Thyroid gland (tissue), 4 donors: ENCODE measurements around the gene GGTLC2. TPM values are rescaled to one million over a fixed set of nuclear protein-coding genes. Genes with fewer than 3 reads are reported as not detected.

Experiments
- DNase-seq, 2 donors: peaks; one replicate each; pipeline ENCODE4 v3.0.0-alpha.2; 2019
- H3K27ac ChIP-seq, 3 donors: fragments of 200-600 bp; sonication (generic); 1 replicate in 2 of 3; 2 replicates in 1 of 3; pipeline ENCODE4 v1.5.1; 2016 to 2019; ENCODE audit warnings: mild to moderate bottlenecking in 1 of 3, moderate library complexity in 1 of 3
- H3K27me3 ChIP-seq: fragments of 200-600 bp; sonication (generic); one replicate; pipeline ENCODE4 v1.5.1; 2019
- H3K36me3 ChIP-seq, 2 donors: fragments of 200-600 bp; sonication (generic); one replicate each; pipeline ENCODE4 v1.5.1; 2016 to 2019
- H3K4me1 ChIP-seq, 2 donors: fragments of 200-600 bp; sonication (generic); one replicate each; pipeline ENCODE4 v1.5.1; 2017 to 2019
- H3K4me3 ChIP-seq, 3 donors: fragments of 200-600 bp; sonication (generic); replicated peaks in 1 of 3; 1 replicate in 2 of 3; 2 replicates in 1 of 3; pipeline ENCODE4 v1.5.1; 2016; ENCODE audit warnings: mild to moderate bottlenecking in 1 of 3
- H3K9me3 ChIP-seq: fragments of 200-600 bp; sonication (generic); one replicate; pipeline ENCODE4 v1.5.1; 2017
- CTCF ChIP-seq, 6 experiments: fragments of 200-600 bp in 3 of 6; fragments of 450-650 bp in 3 of 6; sonication (generic) in 3 of 6; IDR thresholded peaks; one replicate each; pipeline ENCODE4 v1.5.1; 2016 to 2019; ENCODE audit warnings: antibody characterized with exemption in 6 of 6, mild to moderate bottlenecking in 2 of 6, inconsistent platforms in 1 of 6, moderate library complexity in 1 of 6
- POLR2A ChIP-seq, 2 donors: fragments of 450-650 bp; IDR thresholded peaks; one replicate each; pipeline ENCODE4 v1.6.1; 2017; ENCODE audit warnings: antibody characterized with exemption in 2 of 2, mild to moderate bottlenecking in 2 of 2, moderate library complexity in 1 of 2
- WGBS, 2 donors: methylation state at CpG; one replicate each; pipeline ENCODE4 v1.1.5; 2017; 5-methylcytosine and 5-hydroxymethylcytosine counted together
- intact Hi-C: fragments of 100-400 bp; cut with DNase I; formaldehyde crosslinking; loops from one replicate; pipeline ENCODE4 v1.15.1; 2023
- total RNA-seq, 4 donors: library from RNA; depleted of rRNA; stranded (reverse); fragments of >200 nt; gene quantifications; one replicate each; pipeline ENCODE4 v1.2.3, GENCODE V29; 2016

The GGTLC2 gene
- total RNA-seq, 4 donors from 2014 or later: 0.45 to 2.6 TPM; not detected in 2

DNA sequence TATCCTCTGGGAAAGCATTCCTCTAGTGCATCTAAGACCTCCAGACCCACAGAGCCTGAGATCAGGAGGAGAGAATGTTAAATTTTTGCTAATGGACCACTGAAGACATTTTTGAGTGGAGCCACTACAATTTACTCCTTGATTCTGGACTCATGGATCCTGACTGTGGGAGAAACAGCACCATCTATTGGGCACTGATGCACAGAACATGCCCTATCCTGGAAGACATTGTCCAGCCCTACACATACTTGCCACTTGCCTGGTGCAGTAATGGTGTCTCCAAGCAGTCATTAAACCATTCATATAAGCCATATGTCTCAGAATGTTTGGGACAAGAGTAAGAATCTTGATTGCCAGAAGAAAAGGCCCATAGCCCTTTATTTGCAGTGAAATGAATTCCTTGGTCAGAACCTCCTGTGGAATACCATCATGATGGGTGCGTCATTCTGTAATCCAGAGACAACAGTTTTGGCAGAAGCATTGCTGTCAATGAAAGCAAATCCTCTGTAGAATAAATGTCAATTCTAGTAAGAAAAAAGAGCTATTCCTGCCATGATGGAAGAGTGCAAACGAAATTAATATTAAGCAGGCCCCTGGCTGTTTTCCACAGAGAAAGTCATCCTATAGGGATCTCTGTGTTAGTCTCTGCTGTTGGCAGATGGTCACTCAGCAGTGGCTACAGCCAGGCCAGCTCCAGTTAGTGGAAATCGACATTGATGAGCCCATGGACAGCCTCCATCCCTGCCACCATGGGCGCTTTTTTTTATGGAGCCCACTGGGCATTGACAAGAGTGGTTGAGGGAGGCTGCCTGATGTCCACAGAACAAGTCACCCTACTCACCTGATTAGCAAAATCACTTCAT is 43.5 kb downstream of the GGTLC2 start:
- Histone ChIP-seq H3K27me3 (no peaks in the 10 kb centered on the region), H3K4me1 (peaks cover 0 to under 1% of the 10 kb centered on the region in 2 donors), H3K36me3 (no peaks in the 10 kb centered on the region), H3K9me3 (no peaks in the 10 kb centered on the region), H3K4me3 (no peak overlapping the region), H3K27ac (no peak overlapping the region)
- 68 to 81% methylated on average over 4 of the region's 4 CpGs for WGBS, 2 donors
- peak; percentile 61 to 64 for DNase-seq
- peak in 5 of 6 experiments; percentile 52 to 82 (median 77) for TF ChIP-seq CTCF (IDR thresholded peaks at IDR 0.05)
- TF ChIP-seq POLR2A (IDR thresholded peaks at IDR 0.05): no peak
- intact Hi-C loops: no loop called here

- TF ChIP-seq POLR2A (IDR thresholded peaks at IDR 0.05) (no peak), CTCF (IDR thresholded peaks at IDR 0.05) (no peak)
- no peak for DNase-seq
- Histone ChIP-seq H3K4me3 (no peak overlapping the region), H3K4me1 (peaks cover 0 to 4% of the 10 kb centered on the region in 2 donors), H3K27me3 (no peaks in the 10 kb centered on the region), H3K27ac (no peak overlapping the region), H3K36me3 (no peaks in the 10 kb centered on the region), H3K9me3 (no peaks in the 10 kb centered on the region)
- intact Hi-C loops: no loop called here
- 84 to 97% methylated on average over 4 of the region's 4 CpGs for WGBS, 2 donors
These were observed 45.4 kb downstream of the GGTLC2 start for GRCh38 chr22:22689621-22690345.

DNA sequence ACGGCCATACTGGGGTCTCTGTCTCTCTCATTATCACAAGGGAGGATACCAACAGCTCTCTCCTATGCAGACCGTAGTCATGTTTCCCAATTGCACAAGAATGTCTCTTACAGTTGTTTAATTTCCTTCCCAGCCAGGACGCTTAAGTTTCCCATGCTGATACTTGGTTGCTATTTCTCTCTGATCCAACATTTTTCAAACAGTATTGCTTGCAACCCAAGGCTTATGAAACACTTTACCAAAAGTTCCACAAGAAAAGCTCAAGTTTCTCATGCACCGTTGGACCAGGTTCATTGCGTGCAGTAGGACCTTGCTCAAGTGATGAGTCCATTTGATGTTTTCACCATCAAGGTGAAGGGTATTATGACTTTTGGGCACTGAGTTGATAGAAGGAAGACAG is 46.6 kb downstream of the GGTLC2 start:
- no peak overlapping the region for H3K27ac ChIP-seq
- intact Hi-C loops: no loop called here
- TF ChIP-seq CTCF (IDR thresholded peaks at IDR 0.05) (no peak), POLR2A (IDR thresholded peaks at IDR 0.05) (no peak)
- H3K27me3 ChIP-seq: no peaks in the 10 kb centered on the region
- no peak overlapping the region for H3K4me3 ChIP-seq
- WGBS, 2 donors: 87 to 91% methylated on average over 5 of the region's 5 CpGs
- DNase-seq: no peak
- H3K4me1 ChIP-seq: peaks cover 0 to 4% of the 10 kb centered on the region in 2 donors
- no peaks in the 10 kb centered on the region for H3K36me3 ChIP-seq
- no peaks in the 10 kb centered on the region for H3K9me3 ChIP-seq

- no peaks in the 10 kb centered on the region for H3K36me3 ChIP-seq
- intact Hi-C loops: no loop called here
- no peak overlapping the region for H3K27ac ChIP-seq
- H3K27me3 ChIP-seq: no peaks in the 10 kb centered on the region
- TF ChIP-seq CTCF (IDR thresholded peaks at IDR 0.05): no peak
- no peak for TF ChIP-seq POLR2A (IDR thresholded peaks at IDR 0.05)
- 73 to 78% methylated on average over 8 of the region's 8 CpGs for WGBS, 2 donors
- DNase-seq: no peak
- H3K9me3 ChIP-seq: no peaks in the 10 kb centered on the region
- H3K4me3 ChIP-seq: no peak overlapping the region
- peaks cover 0 to 4% of the 10 kb centered on the region in 2 donors for H3K4me1 ChIP-seq
These were observed 47.6 kb downstream of the GGTLC2 start for GRCh38 chr22:22691716-22692701.
